ENCODE data around the gene ZBTB16.

ZBTB16 gene

GRCh38 chr11:114059278-114059983, at the start of gene ZBTB16:
Gene ZBTB16 (plus strand): TSS chr11:114059711. CDS start chr11:114063301, 3,590 bp downstream.
- peak; percentile 89 to 92 for DNase-seq

- no peak for DNase-seq
These were observed 48.6 kb upstream of the ZBTB16 start for GRCh38 chr11:114010931-114011330.

- DNase-seq = no peak
These were observed 48.1 kb upstream of the ZBTB16 start for GRCh38 chr11:114011443-114011842.

- DNase-seq = no peak
These were observed 44.4 kb upstream of the ZBTB16 start for GRCh38 chr11:114015117-114015516.

- no peak for DNase-seq
These were observed 42.5 kb upstream of the ZBTB16 start for GRCh38 chr11:114016986-114017385.

- DNase-seq = no peak
These were observed 41.8 kb upstream of the ZBTB16 start for GRCh38 chr11:114017723-114018122.

- DNase-seq = no peak
These were observed 40.5 kb upstream of the ZBTB16 start for GRCh38 chr11:114019046-114019445.

- DNase-seq = no peak
These were observed 39.9 kb upstream of the ZBTB16 start for GRCh38 chr11:114019574-114019973.

GRCh38 chr11:114025329-114025907, 34.1 kb upstream of the ZBTB16 start:
- DNase-seq = no peak

GRCh38 chr11:114026355-114026754, 33.2 kb upstream of the ZBTB16 start:
- DNase-seq = no peak

- DNase-seq = peak in 1 of 2 donors; percentile 7
These were observed 32.1 kb upstream of the ZBTB16 start for GRCh38 chr11:114027391-114027790.

GRCh38 chr11:114027926-114028325, 31.6 kb upstream of the ZBTB16 start:
- no peak for DNase-seq

- no peak for DNase-seq
These were observed 28.1 kb upstream of the ZBTB16 start for GRCh38 chr11:114031246-114031966.

- DNase-seq = no peak
These were observed 27.6 kb upstream of the ZBTB16 start for GRCh38 chr11:114031967-114032320.

GRCh38 chr11:114033066-114033465, 26.4 kb upstream of the ZBTB16 start:
- DNase-seq = no peak

GRCh38 chr11:114033572-114033971, 25.9 kb upstream of the ZBTB16 start:
- DNase-seq = no peak

GRCh38 chr11:114034956-114035355, 24.6 kb upstream of the ZBTB16 start:
- DNase-seq = no peak

GRCh38 chr11:114036147-114036811, 23.2 kb upstream of the ZBTB16 start:
- DNase-seq = peak; percentile 55 to 70

GRCh38 chr11:114036958-114037357, 22.6 kb upstream of the ZBTB16 start:
- no peak for DNase-seq

GRCh38 chr11:114039551-114039950, 20.0 kb upstream of the ZBTB16 start:
- DNase-seq = no peak

GRCh38 chr11:114040706-114041211, 18.8 kb upstream of the ZBTB16 start:
- DNase-seq = no peak

GRCh38 chr11:114042234-114042633, 17.3 kb upstream of the ZBTB16 start:
- no peak for DNase-seq

Measured in hippocampal formation (tissue), 2 donors.